NCI-H510A (cell line): ENCODE measurements around the gene OPHN1.
"Not testable (repeated sequence)": the region's sequence is repeated elsewhere in the genome, so short reads cannot be mapped to it uniquely, and the experiment has no call there.

Experiments
- DNase-seq: peaks from one replicate; lab custom pipeline; 2025; lab: John Stamatoyannopoulos, UW

Gene OPHN1

GRCh38 chrX:68421636-68422035, 11.7 kb downstream of the OPHN1 start:
- DNase-seq: no peak

GRCh38 chrX:68420559-68420958, 12.7 kb downstream of the OPHN1 start:
- no peak for DNase-seq

GRCh38 chrX:68419975-68420374, 13.3 kb downstream of the OPHN1 start:
- no peak for DNase-seq

- no peak for DNase-seq
Observed at GRCh38 chrX:68417651-68418050, 15.6 kb downstream of the OPHN1 start.

- DNase-seq: no peak
Observed at GRCh38 chrX:68416592-68416991, 16.7 kb downstream of the OPHN1 start.

- no peak for DNase-seq
Observed at GRCh38 chrX:68415316-68415715, 18.0 kb downstream of the OPHN1 start.

- no peak for DNase-seq
Observed at GRCh38 chrX:68413254-68413653, 20.0 kb downstream of the OPHN1 start.

GRCh38 chrX:68411729-68412128, 21.6 kb downstream of the OPHN1 start:
- DNase-seq: no peak

GRCh38 chrX:68409194-68409593, 24.1 kb downstream of the OPHN1 start:
- DNase-seq: no peak

- no peak for DNase-seq
Observed at GRCh38 chrX:68403522-68403921, 29.8 kb downstream of the OPHN1 start.

GRCh38 chrX:68403038-68403437, 30.3 kb downstream of the OPHN1 start:
- no peak for DNase-seq

GRCh38 chrX:68402094-68402493, 31.2 kb downstream of the OPHN1 start:
- DNase-seq: no peak

- no peak for DNase-seq
Observed at GRCh38 chrX:68398291-68398690, 35.0 kb downstream of the OPHN1 start.

GRCh38 chrX:68396953-68397352, 36.3 kb downstream of the OPHN1 start:
- DNase-seq: no peak

- DNase-seq: not testable (repeated sequence)
Observed at GRCh38 chrX:68389419-68389960, 43.8 kb downstream of the OPHN1 start.

- DNase-seq: no peak
Observed at GRCh38 chrX:68387776-68388175, 45.5 kb downstream of the OPHN1 start.

- no peak for DNase-seq
Observed at GRCh38 chrX:68383540-68383939, 49.8 kb downstream of the OPHN1 start.

- DNase-seq: not testable (repeated sequence)
Observed at GRCh38 chrX:68377579-68377978, 55.7 kb downstream of the OPHN1 start.

GRCh38 chrX:68376373-68376772, 56.9 kb downstream of the OPHN1 start:
- no peak for DNase-seq

- DNase-seq: no peak
Observed at GRCh38 chrX:68375803-68376202, 57.5 kb downstream of the OPHN1 start.

- DNase-seq: no peak
Observed at GRCh38 chrX:68372665-68373064, 60.6 kb downstream of the OPHN1 start.

- DNase-seq: no peak
Observed at GRCh38 chrX:68369559-68369958, 63.7 kb downstream of the OPHN1 start.

GRCh38 chrX:68365341-68365740, 68.0 kb downstream of the OPHN1 start:
- no peak for DNase-seq

GRCh38 chrX:68363984-68364383, 69.3 kb downstream of the OPHN1 start:
- DNase-seq: no peak

GRCh38 chrX:68358679-68359078, 74.6 kb downstream of the OPHN1 start:
- DNase-seq: no peak
